ENCODE data around the gene ZER1.

DNA sequence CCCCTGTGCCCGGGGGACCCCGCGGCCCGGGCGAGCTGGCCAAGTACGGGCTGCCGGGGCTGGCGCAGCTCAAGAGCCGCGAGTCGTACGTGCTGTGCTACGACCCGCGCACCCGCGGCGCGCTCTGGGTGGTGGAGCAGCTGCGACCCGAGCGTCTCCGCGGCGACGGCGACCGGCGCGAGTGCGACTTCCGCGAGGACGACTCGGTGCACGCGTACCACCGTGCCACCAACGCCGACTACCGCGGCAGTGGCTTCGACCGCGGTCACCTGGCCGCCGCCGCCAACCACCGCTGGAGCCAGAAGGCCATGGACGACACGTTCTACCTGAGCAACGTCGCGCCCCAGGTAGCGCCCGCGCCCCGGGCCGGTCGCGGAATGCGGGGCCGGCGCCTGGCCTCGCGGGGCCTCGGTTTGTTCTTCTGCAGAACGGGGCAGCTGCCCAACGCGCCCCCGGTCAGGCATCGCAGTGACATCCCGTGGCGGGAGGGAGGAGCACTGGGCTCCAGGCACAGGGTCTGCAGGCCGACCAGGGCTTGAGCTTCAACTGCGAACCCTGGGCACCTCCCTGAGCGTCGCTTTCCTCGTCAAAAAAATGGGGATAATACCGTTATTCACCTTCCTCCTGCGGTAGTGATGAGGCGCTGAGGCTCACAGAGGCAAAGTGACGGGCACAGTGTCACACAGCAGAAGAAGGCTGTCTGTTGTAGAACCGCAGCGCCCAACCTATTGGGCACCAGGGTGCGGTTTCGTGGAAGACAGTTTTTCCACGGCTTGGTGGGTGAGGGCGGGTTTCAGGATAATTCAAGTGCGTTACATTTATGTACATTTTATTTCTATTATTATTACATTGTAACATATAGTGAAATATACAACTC, 47.4 kb upstream of the ZER1 start:
- TF ChIP-seq, protein P1, sequence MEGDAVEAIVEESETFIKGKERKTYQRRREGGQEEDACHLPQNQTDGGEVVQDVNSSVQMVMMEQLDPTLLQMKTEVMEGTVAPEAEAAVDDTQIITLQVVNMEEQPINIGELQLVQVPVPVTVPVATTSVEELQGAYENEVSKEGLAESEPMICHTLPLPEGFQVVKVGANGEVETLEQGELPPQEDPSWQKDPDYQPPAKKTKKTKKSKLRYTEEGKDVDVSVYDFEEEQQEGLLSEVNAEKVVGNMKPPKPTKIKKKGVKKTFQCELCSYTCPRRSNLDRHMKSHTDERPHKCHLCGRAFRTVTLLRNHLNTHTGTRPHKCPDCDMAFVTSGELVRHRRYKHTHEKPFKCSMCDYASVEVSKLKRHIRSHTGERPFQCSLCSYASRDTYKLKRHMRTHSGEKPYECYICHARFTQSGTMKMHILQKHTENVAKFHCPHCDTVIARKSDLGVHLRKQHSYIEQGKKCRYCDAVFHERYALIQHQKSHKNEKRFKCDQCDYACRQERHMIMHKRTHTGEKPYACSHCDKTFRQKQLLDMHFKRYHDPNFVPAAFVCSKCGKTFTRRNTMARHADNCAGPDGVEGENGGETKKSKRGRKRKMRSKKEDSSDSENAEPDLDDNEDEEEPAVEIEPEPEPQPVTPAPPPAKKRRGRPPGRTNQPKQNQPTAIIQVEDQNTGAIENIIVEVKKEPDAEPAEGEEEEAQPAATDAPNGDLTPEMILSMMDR (IDR thresholded peaks at IDR 0.05 in 4 of 5, conservative IDR thresholded peaks at IDR 0.05 in 1 of 5) = no peak
- no peak for TF ChIP-seq POLR2A (IDR thresholded peaks at IDR 0.05)

All from gastrocnemius medialis (tissue), 4 donors.